Fibroblast of lung (primary cell): ENCODE results near the gene BANF2. TPM values are rescaled to one million over a fixed set of nuclear protein-coding genes. Genes with fewer than 3 reads are reported as not detected.

Source experiments
- DNase-seq, 2 donors: peaks; one replicate each; pipeline versions ENCODE4 v3.0.0 to v3.0.0-alpha.2; 2010; ENCODE audit warnings: low read depth in 2 of 2
- H2AFZ ChIP-seq: 2 replicates; pipeline ENCODE4 v1.5.1; 2012; ENCODE audit warnings: low read length, control low read depth, inconsistent platforms
- H3K27ac ChIP-seq: 2 replicates; pipeline ENCODE4 v1.5.1; 2011; ENCODE audit warnings: low read length, control low read depth; ENCODE audit not compliant: insufficient read depth
- H3K27me3 ChIP-seq: 2 replicates; pipeline ENCODE4 v1.5.1; 2011; ENCODE audit warnings: mild to moderate bottlenecking, low read length; ENCODE audit not compliant: control insufficient read depth, insufficient read depth
- H3K36me3 ChIP-seq: 2 replicates; pipeline ENCODE4 v1.5.1; 2011; ENCODE audit warnings: low read length; ENCODE audit not compliant: control insufficient read depth, insufficient read depth
- H3K4me1 ChIP-seq: 2 replicates; pipeline ENCODE4 v1.5.1; 2011; ENCODE audit warnings: low read length; ENCODE audit not compliant: control insufficient read depth, insufficient read depth; ENCODE audit errors: extremely low read depth
- H3K4me2 ChIP-seq: 2 replicates; pipeline ENCODE4 v1.5.1; 2011; ENCODE audit warnings: low read length, control low read depth; ENCODE audit not compliant: insufficient read depth; ENCODE audit errors: extremely low read depth
- H3K4me3 ChIP-seq, 4 experiments: fragments of 200-600 bp in 1 of 4; sonication (generic) in 1 of 4; replicated peaks in 1 of 4; 2 replicates each; pipeline ENCODE4 v1.5.1; 2011 to 2016; ENCODE audit warnings: low read length in 4 of 4, low read depth in 3 of 4, mild to moderate bottlenecking in 3 of 4, control low read depth in 2 of 4, inconsistent platforms in 1 of 4, mixed read lengths in 1 of 4; ENCODE audit not compliant: insufficient read depth in 1 of 4; ENCODE audit errors: control extremely low read depth in 1 of 4
- H3K79me2 ChIP-seq: 2 replicates; pipeline ENCODE4 v1.5.1; 2012; ENCODE audit warnings: mild to moderate bottlenecking, low read length, inconsistent platforms; ENCODE audit not compliant: control insufficient read depth, insufficient read depth
- H3K9ac ChIP-seq: 2 replicates; pipeline ENCODE4 v1.5.1; 2011; ENCODE audit warnings: mild to moderate bottlenecking, low read length, control low read depth; ENCODE audit not compliant: insufficient read depth
- H3K9me3 ChIP-seq: 2 replicates; pipeline ENCODE4 v1.5.1; 2012; ENCODE audit warnings: low read depth, low read length; ENCODE audit not compliant: control insufficient read depth, insufficient read depth
- H4K20me1 ChIP-seq: 2 replicates; pipeline ENCODE4 v1.5.1; 2011; ENCODE audit warnings: low read length; ENCODE audit not compliant: control insufficient read depth, insufficient read depth; ENCODE audit errors: extremely low read depth
- CTCF ChIP-seq, 2 donors: IDR thresholded peaks in 1 of 2; conservative IDR thresholded peaks in 1 of 2; 1 replicate in 1 of 2; 2 replicates in 1 of 2; pipeline ENCODE4 v1.5.1; 2011 to 2012; ENCODE audit warnings: low read length in 2 of 2, control low read depth in 1 of 2, inconsistent platforms in 1 of 2, low read depth in 1 of 2, mild to moderate bottlenecking in 1 of 2
- EZH2 ChIP-seq: IDR thresholded peaks from 2 replicates; pipeline ENCODE4 v1.5.1; 2012; ENCODE audit warnings: low read length, control low read depth, mild to moderate bottlenecking; ENCODE audit errors: missing control alignments
- polyA plus RNA-seq, 2 donors: library from polyadenylated mRNA; depleted of rRNA in 1 of 2; stranded (reverse) in 1 of 2; unstranded in 1 of 2; fragments of >200 nt; gene quantifications; 2 replicates each; pipeline ENCODE4 v1.2.1, GENCODE V29; 2011 to 2012; ENCODE audit warnings: missing spikeins in 1 of 2
- total RNA-seq: library from RNA; depleted of rRNA; stranded (reverse); fragments of >200 nt; gene quantifications from 2 replicates; pipeline ENCODE4 v1.2.1, GENCODE V29; 2014

BANF2 gene
- total and polyA plus RNA-seq, 2 donors (not counting 1 experiment from before 2014, with no cell fraction given): not detected

GRCh38 chr20:17651760-17652388, 47.9 kb upstream of the BANF2 start:
- peaks cover 27% of the 10 kb centered on the region for H3K4me1 ChIP-seq
- peaks cover 14% of the 10 kb centered on the region for H3K36me3 ChIP-seq

GRCh38 chr20:17652411-17652810, 47.4 kb upstream of the BANF2 start:
- Histone ChIP-seq H3K4me2 (no peak overlapping the region), H3K4me3 (no peak overlapping the region), H3K27ac (no peak overlapping the region), H4K20me1 (no peaks in the 10 kb centered on the region), H3K4me1 (peaks cover 27% of the 10 kb centered on the region), H3K79me2 (peaks cover 85% of the 10 kb centered on the region), H3K9me3 (no peaks in the 10 kb centered on the region), H3K36me3 (peaks cover 17% of the 10 kb centered on the region), H3K9ac (no peak overlapping the region), H2AFZ (no peak overlapping the region), H3K27me3 (no peaks in the 10 kb centered on the region)
- TF ChIP-seq EZH2 (no peak), CTCF (conservative IDR thresholded peaks at IDR 0.05 in 1 of 2, IDR thresholded peaks at IDR 0.05 in 1 of 2; ENCODE audit: low read depth in 1 of 2, low read length in 2 of 2) (no peak)
- DNase-seq: no peak

More at GRCh38 chr20:17651760-17652388, 47.9 kb upstream of the BANF2 start:
- Histone ChIP-seq H3K4me3 (no peak overlapping the region), H3K4me2 (no peak overlapping the region), H3K9ac (no peak overlapping the region), H3K79me2 (peaks cover 85% of the 10 kb centered on the region), H4K20me1 (no peaks in the 10 kb centered on the region), H3K27ac (no peak overlapping the region), H2AFZ (no peak overlapping the region), H3K27me3 (no peaks in the 10 kb centered on the region), H3K9me3 (no peaks in the 10 kb centered on the region)
- peak in 1 of 2 donors; percentile 54 for DNase-seq
- TF ChIP-seq EZH2 (no peak), CTCF (conservative IDR thresholded peaks at IDR 0.05 in 1 of 2, IDR thresholded peaks at IDR 0.05 in 1 of 2; ENCODE audit: low read depth in 1 of 2, low read length in 2 of 2) (no peak)

GRCh38 chr20:17653835-17654648, 45.7 kb upstream of the BANF2 start:
- peaks cover 4% of the 10 kb centered on the region for H4K20me1 ChIP-seq
- no peak for DNase-seq

More at GRCh38 chr20:17653835-17654648, 45.7 kb upstream of the BANF2 start:
- Histone ChIP-seq H3K79me2 (peaks cover 84% of the 10 kb centered on the region), H3K27me3 (no peaks in the 10 kb centered on the region), H3K9me3 (no peaks in the 10 kb centered on the region), H3K4me3 (no peak overlapping the region), H2AFZ (no peak overlapping the region), H3K27ac (no peak overlapping the region), H3K4me2 (no peak overlapping the region), H3K4me1 (peaks cover 22% of the 10 kb centered on the region), H3K9ac (no peak overlapping the region), H3K36me3 (peaks cover 26% of the 10 kb centered on the region)
- TF ChIP-seq CTCF (conservative IDR thresholded peaks at IDR 0.05 in 1 of 2, IDR thresholded peaks at IDR 0.05 in 1 of 2; ENCODE audit: low read depth in 1 of 2, low read length in 2 of 2): no peak
- TF ChIP-seq EZH2: no peak
